NCI-H1417 treated with DMSO at 0.1 percent for 48 hours (cell line): ENCODE results near the gene FAM193B.

ENCODE experiments used
- DNase-seq: peaks from one replicate; lab custom pipeline; 2025; lab: John Stamatoyannopoulos, UW

FAM193B gene

GRCh38 chr5:177554474-177555111 is at the start of gene FAM193B:
Gene FAM193B, minus strand, starts transcription at chr5:177554563. Its CDS starts 105 bp downstream, at chr5:177554458.
- DNase-seq = peak; percentile 32

- no peak for DNase-seq
Measured at GRCh38 chr5:177604116-177604521, 49.8 kb upstream of the FAM193B start.

- no peak for DNase-seq
Measured at GRCh38 chr5:177603631-177604030, 49.3 kb upstream of the FAM193B start.

GRCh38 chr5:177602458-177602830 is 48.1 kb upstream of the FAM193B start:
- no peak for DNase-seq

GRCh38 chr5:177601577-177602457 is 47.5 kb upstream of the FAM193B start:
- no peak for DNase-seq

- no peak for DNase-seq
Measured at GRCh38 chr5:177601126-177601525, 46.8 kb upstream of the FAM193B start.

GRCh38 chr5:177600508-177601018 is 46.2 kb upstream of the FAM193B start:
- DNase-seq = no peak

GRCh38 chr5:177599731-177600507 is 45.6 kb upstream of the FAM193B start, which contains the start of gene B4GALT7:
Gene B4GALT7, plus strand, starts transcription at chr5:177600132. Its CDS starts 79 bp downstream, at chr5:177600211.
- no peak for DNase-seq

GRCh38 chr5:177598477-177598876 is 44.1 kb upstream of the FAM193B start:
- DNase-seq = no peak

GRCh38 chr5:177596775-177597238 is 42.4 kb upstream of the FAM193B start:
- DNase-seq = no peak

- no peak for DNase-seq
Measured at GRCh38 chr5:177595991-177596774, 41.8 kb upstream of the FAM193B start.

- DNase-seq = no peak
Measured at GRCh38 chr5:177595026-177595585, 40.7 kb upstream of the FAM193B start.

GRCh38 chr5:177594071-177594470 is 39.7 kb upstream of the FAM193B start:
- no peak for DNase-seq

GRCh38 chr5:177593511-177593910 is 39.1 kb upstream of the FAM193B start:
- no peak for DNase-seq

GRCh38 chr5:177592905-177593304 is 38.5 kb upstream of the FAM193B start:
- DNase-seq = no peak

- DNase-seq = no peak
Measured at GRCh38 chr5:177592010-177592834, 37.9 kb upstream of the FAM193B start, which contains the start of gene TMED9. Gene TMED9, plus strand, starts transcription at chr5:177592203. Its CDS starts 12 bp downstream, at chr5:177592215.

GRCh38 chr5:177591690-177592009 is 37.3 kb upstream of the FAM193B start:
- no peak for DNase-seq

- DNase-seq = no peak
Measured at GRCh38 chr5:177590406-177590805, 36.0 kb upstream of the FAM193B start.

GRCh38 chr5:177588413-177588909 is 34.1 kb upstream of the FAM193B start:
- no peak for DNase-seq

- no peak for DNase-seq
Measured at GRCh38 chr5:177578316-177578715, 24.0 kb upstream of the FAM193B start.
